SHP77 treated with DMSO at 0.1 percent for 48 hours (cell line): ENCODE measurements around the gene FHIP1B.

Experiments
- DNase-seq: peaks from one replicate; lab custom pipeline; 2025; lab: John Stamatoyannopoulos, UW

The FHIP1B gene

GRCh38 chr11:6200975-6201374 lies 33.5 kb downstream of the FHIP1B start:
- DNase-seq: no peak

DNA sequence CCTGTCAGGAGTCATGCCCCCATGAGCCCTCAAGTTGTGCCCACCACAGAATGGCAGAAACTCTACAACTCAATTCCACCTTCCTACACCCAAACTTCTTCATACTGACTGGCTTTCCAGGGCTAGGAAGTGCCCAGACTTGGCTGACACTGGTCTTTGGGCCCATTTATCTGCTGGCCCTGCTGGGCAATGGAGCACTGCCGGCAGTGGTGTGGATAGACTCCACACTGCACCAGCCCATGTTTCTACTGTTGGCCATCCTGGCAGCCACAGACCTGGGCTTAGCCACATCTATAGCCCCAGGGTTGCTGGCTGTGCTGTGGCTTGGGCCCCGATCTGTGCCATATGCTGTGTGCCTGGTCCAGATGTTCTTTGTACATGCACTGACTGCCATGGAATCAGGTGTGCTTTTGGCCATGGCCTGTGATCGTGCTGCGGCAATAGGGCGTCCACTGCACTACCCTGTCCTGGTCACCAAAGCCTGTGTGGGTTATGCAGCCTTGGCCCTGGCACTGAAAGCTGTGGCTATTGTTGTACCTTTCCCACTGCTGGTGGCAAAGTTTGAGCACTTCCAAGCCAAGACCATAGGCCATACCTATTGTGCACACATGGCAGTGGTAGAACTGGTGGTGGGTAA lies 35.1 kb downstream of the FHIP1B start, which contains the start of gene OR52W1:
Gene OR52W1, plus strand, starts transcription at position 51 of the 637 bp plus-strand sequence. Its CDS starts 0 bp downstream, at position 51.
- DNase-seq: no peak

GRCh38 chr11:6197466-6198200 lies 36.8 kb downstream of the FHIP1B start:
- DNase-seq: no peak

- DNase-seq: no peak
Measured at GRCh38 chr11:6196396-6196795, 38.0 kb downstream of the FHIP1B start.

DNA sequence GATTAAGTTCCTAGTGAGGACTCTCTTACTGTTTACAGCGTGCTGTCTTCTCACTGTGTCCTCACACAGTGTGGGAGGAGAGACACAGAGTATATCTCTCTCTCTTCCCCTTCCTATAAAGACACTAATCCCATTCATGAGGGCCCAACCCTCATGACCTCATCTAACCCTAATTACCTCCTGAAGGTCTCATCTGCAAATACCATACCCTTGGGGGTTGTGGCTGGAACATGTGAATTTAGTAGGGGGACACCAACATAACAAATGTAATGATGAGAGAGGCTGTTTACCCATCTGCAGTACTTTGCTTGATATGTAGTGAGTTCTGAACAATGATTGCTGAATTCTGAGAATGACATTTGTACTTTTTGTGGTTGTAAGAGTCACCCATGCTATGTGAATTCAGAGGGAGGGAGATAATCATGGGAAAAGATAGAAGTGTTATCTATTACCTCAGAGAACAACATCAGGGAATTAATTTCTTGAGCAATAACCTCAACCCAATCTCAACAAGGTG lies 40.3 kb downstream of the FHIP1B start:
- no peak for DNase-seq

GRCh38 chr11:6191742-6192141 lies 42.7 kb downstream of the FHIP1B start:
- DNase-seq: no peak

- DNase-seq: no peak
Measured at GRCh38 chr11:6175440-6175839, 59.0 kb downstream of the FHIP1B start.

DNA sequence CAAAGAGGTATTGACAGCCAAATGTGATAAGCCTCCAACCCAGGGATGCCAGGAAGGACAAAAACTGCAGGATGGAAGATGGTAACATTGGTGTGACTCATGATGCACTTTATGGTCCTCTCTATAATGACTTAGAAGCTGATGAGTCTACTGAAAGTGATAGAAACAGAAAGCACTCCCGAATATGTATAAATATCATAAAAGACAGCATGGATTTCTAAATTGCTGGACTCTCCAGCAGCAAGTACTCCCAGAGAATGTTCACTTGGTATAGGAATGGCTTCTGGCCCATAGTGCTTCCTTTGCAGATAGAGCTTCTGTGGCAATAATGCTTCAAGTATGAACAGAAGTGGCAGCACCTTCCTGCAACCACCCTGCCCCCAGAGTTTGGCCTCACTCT lies 64.2 kb downstream of the FHIP1B start, which contains the start of gene OR52B2:
Gene OR52B2, minus strand, starts transcription at position 101 of the 400 bp plus-strand sequence. Its CDS starts 0 bp downstream, at position 101.
- no peak for DNase-seq
